Fibroblast of lung (primary cell): ENCODE results near the gene RYR1.

Experiments used
- CTCF ChIP-seq, 2 donors: IDR thresholded peaks in 1 of 2; conservative IDR thresholded peaks in 1 of 2; 1 replicate in 1 of 2; 2 replicates in 1 of 2; pipeline ENCODE4 v1.5.1; 2011 to 2012; ENCODE audit warnings: low read length in 2 of 2, control low read depth in 1 of 2, inconsistent platforms in 1 of 2, low read depth in 1 of 2, mild to moderate bottlenecking in 1 of 2
- EZH2 ChIP-seq: IDR thresholded peaks from 2 replicates; pipeline ENCODE4 v1.5.1; 2012; ENCODE audit warnings: low read length, control low read depth, mild to moderate bottlenecking; ENCODE audit errors: missing control alignments

- TF ChIP-seq CTCF (conservative IDR thresholded peaks at IDR 0.05 in 1 of 2, IDR thresholded peaks at IDR 0.05 in 1 of 2; ENCODE audit: low read depth in 1 of 2, low read length in 2 of 2) = no peak
- no peak for TF ChIP-seq EZH2
Measured at GRCh38 chr19:38549942-38550341, 116.5 kb downstream of the RYR1 start.
